ENCODE measurements around the gene CA7.

CA7 gene

GRCh38 chr16:66834746-66835145, 9.5 kb upstream of the CA7 start:
- ChIA-PET POLR2A (interaction anchor here (0.8 kb wide), 1 partner anchor 30 kb away, joined by 4 read pairs; no protein-coding TSS in a partner anchor), CTCF (interaction anchor here (0.6 to 3.8 kb wide), 5 partner anchors 34 to 786 kb away, joined by 3 to 21 read pairs (median 5); no protein-coding TSS in a partner anchor)
- H3K4me1 ChIP-seq (ENCODE audit: control insufficient read depth, insufficient read depth, low read length), result no peaks in the 10 kb centered on the region
- no peak overlapping the region for H3K27ac ChIP-seq (ENCODE audit: extremely low read depth, low read depth, low read length)
- no peak overlapping the region for H3K4me3 ChIP-seq (ENCODE audit: low read depth, low read length)
- H3K36me3 ChIP-seq (ENCODE audit: control insufficient read depth in 2 of 2, insufficient read depth in 1 of 2, low read length in 2 of 2), result no peaks in the 10 kb centered on the region
- H3K9me3 ChIP-seq (ENCODE audit: control insufficient read depth, insufficient read depth, low read depth, low read length), result no peaks in the 10 kb centered on the region
- no peak for TF ChIP-seq REST (tag by site-specific recombination; IDR thresholded peaks at IDR 0.05)
- TF ChIP-seq ZNF140 (tag by site-specific recombination; IDR thresholded peaks at IDR 0.05), result no peak
- no peak for TF ChIP-seq ZBTB11 (tag by site-specific recombination; conservative IDR thresholded peaks at IDR 0.05; ENCODE audit: low read depth)
- TF ChIP-seq ZNF175 (tag by site-specific recombination; IDR thresholded peaks at IDR 0.05), result no peak
- no peak for TF ChIP-seq KLF17 (tag by site-specific recombination; IDR thresholded peaks at IDR 0.05)
- no peak for TF ChIP-seq ZNF362 (tag by site-specific recombination; IDR thresholded peaks at IDR 0.05)
- TF ChIP-seq ZNF660 (tag by site-specific recombination; IDR thresholded peaks at IDR 0.05), result no peak
- no peak for TF ChIP-seq ZNF398 (tag by site-specific recombination; IDR thresholded peaks at IDR 0.05)
- no peak for TF ChIP-seq ZNF747 (tag by site-specific recombination; IDR thresholded peaks at IDR 0.05)
- TF ChIP-seq ZNF843 (tag by site-specific recombination; IDR thresholded peaks at IDR 0.05), result no peak
- TF ChIP-seq ZNF214 (tag by site-specific recombination; IDR thresholded peaks at IDR 0.05; ENCODE audit: borderline replicate concordance), result no peak
- no peak for TF ChIP-seq PRDM6 (tag by site-specific recombination; IDR thresholded peaks at IDR 0.05)
- TF ChIP-seq ZBTB49 (tag by site-specific recombination; IDR thresholded peaks at IDR 0.05; ENCODE audit: low read depth), result no peak

Measured in HEK293 (cell line).